Endometrium (tissue), 2 donors: ENCODE results near the gene PIK3CB.
"Not testable (repeated sequence)": the region's sequence is repeated elsewhere in the genome, so short reads cannot be mapped to it uniquely, and the experiment has no call there.

ENCODE experiments used
- FAIRE-seq: peaks from 2 replicates; lab custom pipeline; 2012; peaks lifted over from hg19 to GRCh38; lab: Jason Lieb, UNC
- donor health status: control.
- donor health status: control.

Gene PIK3CB

GRCh38 chr3:138803006-138803653 lies 31.6 kb downstream of the PIK3CB start:
- no peak for FAIRE-seq

GRCh38 chr3:138802223-138802622 lies 32.5 kb downstream of the PIK3CB start:
- not testable (repeated sequence) for FAIRE-seq

- no peak for FAIRE-seq
Observed at GRCh38 chr3:138801792-138802191, 32.9 kb downstream of the PIK3CB start.

- no peak for FAIRE-seq
Observed at GRCh38 chr3:138800248-138800647, 34.5 kb downstream of the PIK3CB start.

GRCh38 chr3:138799822-138800221 lies 34.9 kb downstream of the PIK3CB start:
- FAIRE-seq, result no peak

- FAIRE-seq, result no peak
Observed at GRCh38 chr3:138797508-138798038, 37.2 kb downstream of the PIK3CB start.

GRCh38 chr3:138796761-138797160 lies 38.0 kb downstream of the PIK3CB start:
- no peak for FAIRE-seq

GRCh38 chr3:138786788-138787271 lies 47.9 kb downstream of the PIK3CB start:
- FAIRE-seq, result no peak

- FAIRE-seq, result no peak
Observed at GRCh38 chr3:138785951-138786350, 48.8 kb downstream of the PIK3CB start.

- not testable (repeated sequence) for FAIRE-seq
Observed at GRCh38 chr3:138785362-138785857, 49.3 kb downstream of the PIK3CB start.

- FAIRE-seq, result no peak
Observed at GRCh38 chr3:138782755-138783154, 52.0 kb downstream of the PIK3CB start.

GRCh38 chr3:138781012-138781470 lies 53.7 kb downstream of the PIK3CB start:
- no peak for FAIRE-seq

GRCh38 chr3:138778643-138779042 lies 56.1 kb downstream of the PIK3CB start:
- no peak for FAIRE-seq

- FAIRE-seq, result no peak
Observed at GRCh38 chr3:138776961-138777360, 57.8 kb downstream of the PIK3CB start.

- no peak for FAIRE-seq
Observed at GRCh38 chr3:138775254-138775595, 59.5 kb downstream of the PIK3CB start.

GRCh38 chr3:138774529-138775253 lies 60.0 kb downstream of the PIK3CB start:
- FAIRE-seq, result peak; percentile 96

GRCh38 chr3:138771585-138771984 lies 63.1 kb downstream of the PIK3CB start:
- no peak for FAIRE-seq

- FAIRE-seq, result no peak
Observed at GRCh38 chr3:138769616-138770015, 65.1 kb downstream of the PIK3CB start.

GRCh38 chr3:138768946-138769345 lies 65.8 kb downstream of the PIK3CB start:
- FAIRE-seq, result no peak

- FAIRE-seq, result no peak
Observed at GRCh38 chr3:138768125-138768524, 66.6 kb downstream of the PIK3CB start.

GRCh38 chr3:138767498-138768104 lies 67.1 kb downstream of the PIK3CB start:
- FAIRE-seq, result no peak

GRCh38 chr3:138761002-138761401 lies 73.7 kb downstream of the PIK3CB start:
- no peak for FAIRE-seq

- FAIRE-seq, result no peak
Observed at GRCh38 chr3:138748190-138748589, 86.5 kb downstream of the PIK3CB start.
